ENCODE data around the gene ACADS. TPM values are rescaled to one million over a fixed set of nuclear protein-coding genes. Genes with fewer than 3 reads are reported as not detected.
A peak's percentile ranks its signal among the peaks of the same experiment; 100 is the strongest.

The ACADS gene
- total and polyA plus RNA-seq, 2 of the 8 experiments (the other 6 are each of a cell fraction or from before 2014, with no cell fraction given), result 4.9 to 7.5 TPM

DNA sequence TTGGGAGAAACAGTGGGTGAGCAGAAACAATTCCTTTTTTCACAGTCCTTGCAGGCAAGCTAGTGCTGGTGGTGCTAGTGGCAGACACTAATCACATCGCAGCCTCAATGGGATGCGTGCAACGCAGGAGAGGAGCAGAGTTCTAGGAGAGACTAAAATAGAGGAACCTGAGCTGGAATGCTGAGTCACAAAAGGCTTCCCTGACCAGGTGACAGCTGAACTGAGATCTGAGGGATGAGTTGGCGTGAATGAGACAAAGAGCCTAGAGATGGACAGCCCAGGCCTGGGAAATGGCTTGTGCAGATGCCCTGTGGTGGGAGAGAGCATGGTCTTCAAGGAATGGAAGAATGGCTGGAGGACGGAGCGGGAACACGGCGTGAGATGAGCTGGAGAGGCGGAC, 25.8 kb downstream of the ACADS start:
- no peak overlapping the region for H4K91ac ChIP-seq (replicated peaks; ENCODE audit: insufficient read length, low read length)
- ChIA-PET POLR2A (ENCODE audit: partially characterized antibody) (no interaction called here), CTCF (ENCODE audit: partially characterized antibody) (interaction anchor here (0.6 to 1.8 kb wide), 5 partner anchors 8 to 220 kb away, joined by 3 to 6 read pairs (median 4); no protein-coding TSS in a partner anchor)
- no peak overlapping the region for H3K14ac ChIP-seq (ENCODE audit: insufficient read length)
- no peaks in the 10 kb centered on the region for H3K79me2 ChIP-seq (ENCODE audit: control insufficient read depth in 1 of 2, insufficient read depth in 2 of 2, low read length in 2 of 2)
- no peak for DNase-seq (ENCODE audit: low read depth in 1 of 2, low spot score in 2 of 2)
- TF ChIP-seq HDAC2 (IDR thresholded peaks at IDR 0.05; ENCODE audit: borderline replicate concordance in 1 of 2, low read depth in 2 of 2, low read length in 2 of 2) (no peak), BACH1 (IDR thresholded peaks at IDR 0.05; ENCODE audit: low read length) (peak; percentile 93), MAFK (IDR thresholded peaks at IDR 0.05; ENCODE audit: low read depth, low read length) (peak; percentile 67; the same call in 1 of the 2 replicates), RXRA (IDR thresholded peaks at IDR 0.05; ENCODE audit: insufficient read depth, low read depth, low read length) (no peak), NANOG (IDR thresholded peaks at IDR 0.05; ENCODE audit: insufficient read depth, low read depth, low read length, poor library complexity, severe bottlenecking) (no peak)
- no peak overlapping the region for H3K4me2 ChIP-seq (ENCODE audit: insufficient read depth in 1 of 2, low read depth in 2 of 2, low read length in 2 of 2)
- H2BK12ac ChIP-seq (ENCODE audit: low read depth, low read length), result no peak overlapping the region
- 96% methylated on average over 9 of the region's 9 CpGs; no CpG with 5 or more reads in 1 of the 2 experiments for WGBS, 2 experiments (ENCODE audit: extremely low coverage in 1 of 2, insufficient coverage in 1 of 2, insufficient read length in 1 of 2, insufficient replicate concordance in 2 of 2, low coverage in 1 of 2, low lambda C conversion rate in 2 of 2, missing lambda C conversion rate in 1 of 2)
- no peak overlapping the region for H3K9ac ChIP-seq (replicated peaks in 1 of 4; ENCODE audit: extremely low read depth in 1 of 4, low read depth in 3 of 4, low read length in 3 of 4)
- H2BK120ac ChIP-seq (replicated peaks; ENCODE audit: low read depth, low read length), result no peak overlapping the region
- no peaks in the 10 kb centered on the region for H3K79me1 ChIP-seq (ENCODE audit: low read depth, low read length)
- H3K9me3 ChIP-seq (ENCODE audit: insufficient read depth in 2 of 2, low read depth in 1 of 2, low read length in 1 of 2), result no peaks in the 10 kb centered on the region
- H4K20me1 ChIP-seq (replicated peaks in 1 of 2; ENCODE audit: control insufficient read depth in 1 of 2, insufficient read depth in 2 of 2, low read length in 2 of 2), result no peaks in the 10 kb centered on the region
- no peak overlapping the region for H4K8ac ChIP-seq (ENCODE audit: extremely low read depth, insufficient read depth, low read length)
- no peaks in the 10 kb centered on the region for H3K4me1 ChIP-seq (replicated peaks in 1 of 4; ENCODE audit: control insufficient read depth in 3 of 4, insufficient read depth in 4 of 4, low read length in 3 of 4)
- H3K36me3 ChIP-seq (ENCODE audit: control insufficient read depth in 2 of 4, insufficient read depth in 4 of 4, low read length in 3 of 4), result no peaks in the 10 kb centered on the region
- H4K5ac ChIP-seq (ENCODE audit: insufficient read length, low read depth, low read length), result no peak overlapping the region
- H3K27ac ChIP-seq (ENCODE audit: low read depth, low read length), result no peak overlapping the region
- H3K56ac ChIP-seq (replicated peaks; ENCODE audit: insufficient read length, low read depth, low read length), result no peak overlapping the region
- H3K4ac ChIP-seq (replicated peaks; ENCODE audit: insufficient read length, low read depth, low read length), result no peak overlapping the region
- FAIRE-seq, result no peak
- no peak overlapping the region for H2BK15ac ChIP-seq (ENCODE audit: low read length)
- no peak overlapping the region for H3K4me3 ChIP-seq (ENCODE audit: extremely low read depth in 1 of 4, insufficient read depth in 2 of 4, low read depth in 3 of 4, low read length in 4 of 4)
- no peak overlapping the region for H3K18ac ChIP-seq (ENCODE audit: extremely low read depth, low read length)
- H2BK20ac ChIP-seq (ENCODE audit: low read length), result no peak overlapping the region
- H3K23ac ChIP-seq (ENCODE audit: insufficient read length), result no peak overlapping the region
- no peaks in the 10 kb centered on the region for H3K27me3 ChIP-seq (replicated peaks in 1 of 4; ENCODE audit: control insufficient read depth in 3 of 4, extremely low read depth in 1 of 4, insufficient read depth in 3 of 4, low read length in 3 of 4)
- no peaks in the 10 kb centered on the region for H3K23me2 ChIP-seq (ENCODE audit: low read depth, low read length)
- no peak overlapping the region for H2AK5ac ChIP-seq (ENCODE audit: low read depth, low read length)
- H2BK5ac ChIP-seq (ENCODE audit: low read depth, low read length), result no peak overlapping the region
- H2AFZ ChIP-seq (ENCODE audit: low read length), result no peak overlapping the region
